Body of pancreas (tissue), 4 donors: ENCODE results near the gene DTX1. TPM values are rescaled to one million over a fixed set of nuclear protein-coding genes. Genes with fewer than 3 reads are reported as not detected.

ENCODE experiments used
- ATAC-seq: fragments of 150-250 bp; one replicate; pipeline ENCODE4 v1.9.1; 2016
- DNase-seq, 4 donors: peaks; one replicate each; pipeline ENCODE4 v3.0.0-alpha.2; 2019
- H3K27ac ChIP-seq, 4 donors: fragments of 200-600 bp; sonication (generic); 1 replicate in 3 of 4; 2 replicates in 1 of 4; pipeline versions ENCODE4 v1.5.1 to v1.6.1; 2016 to 2019; ENCODE audit warnings: mild to moderate bottlenecking in 1 of 4, mixed read lengths in 1 of 4, moderate library complexity in 1 of 4
- H3K27me3 ChIP-seq, 2 donors: fragments of 200-600 bp; sonication (generic); one replicate each; pipeline ENCODE4 v1.6.0; 2016; ENCODE audit warnings: mild to moderate bottlenecking in 1 of 2
- H3K36me3 ChIP-seq, 2 donors: fragments of 200-600 bp; sonication (generic); replicated peaks in 1 of 2; 2 replicates each; pipeline ENCODE4 v1.5.1; 2016; ENCODE audit warnings: low read depth in 2 of 2; ENCODE audit not compliant: insufficient read depth in 1 of 2
- H3K4me1 ChIP-seq: fragments of 200-600 bp; sonication (generic); one replicate; pipeline ENCODE4 v1.6.0; 2016
- H3K4me3 ChIP-seq, 2 donors: fragments of 200-600 bp; sonication (generic); 1 replicate in 1 of 2; 2 replicates in 1 of 2; pipeline ENCODE4 v1.5.1; 2016 to 2019
- H3K9me3 ChIP-seq, 3 donors: fragments of 200-600 bp; sonication (generic); 1 replicate in 2 of 3; 2 replicates in 1 of 3; pipeline ENCODE4 v1.5.1; 2016
- CTCF ChIP-seq, 7 experiments: fragments of 450-650 bp in 4 of 7; fragments of 200-600 bp in 3 of 7; sonication (generic) in 3 of 7; IDR thresholded peaks; one replicate each; pipeline ENCODE4 v1.5.1; 2016 to 2019; ENCODE audit warnings: antibody characterized with exemption in 7 of 7
- POLR2A ChIP-seq, 3 donors: fragments of 450-650 bp; IDR thresholded peaks; one replicate each; pipeline ENCODE4 v1.6.1; 2016; ENCODE audit warnings: antibody characterized with exemption in 3 of 3, mild to moderate bottlenecking in 2 of 3
- WGBS, 2 donors: methylation state at CpG; one replicate each; pipeline ENCODE4 v1.1.5; 2017; 5-methylcytosine and 5-hydroxymethylcytosine counted together
- intact Hi-C: fragments of 100-400 bp; cut with DNase I; formaldehyde crosslinking; loops from one replicate; pipeline ENCODE4 v1.15.1; 2023
- total RNA-seq, 2 donors: library from RNA; depleted of rRNA; stranded (reverse); fragments of >200 nt; gene quantifications; one replicate each; pipeline ENCODE4 v1.1.0, GENCODE V29; 2016

The DTX1 gene
- total RNA-seq, 2 donors from 2014 or later = 11.9 to 17.5 TPM

GRCh38 chr12:113104953-113105510 is 48.5 kb downstream of the DTX1 start:
- Histone ChIP-seq H3K4me3 (no peak overlapping the region), H3K9me3 (no peaks in the 10 kb centered on the region), H3K4me1 (peaks cover 7% of the 10 kb centered on the region), H3K36me3 (no peaks in the 10 kb centered on the region), H3K27ac (no peak overlapping the region), H3K27me3 (no peaks in the 10 kb centered on the region)
- intact Hi-C loops = no loop called here
- no peak for TF ChIP-seq CTCF (IDR thresholded peaks at IDR 0.05)
- no peak for TF ChIP-seq POLR2A (IDR thresholded peaks at IDR 0.05)
- no peak for ATAC-seq
- DNase-seq = no peak
- 74% methylated on average over 13 of the region's 13 CpGs for WGBS, 2 donors

- Histone ChIP-seq H3K27me3 (no peaks in the 10 kb centered on the region), H3K4me1 (peaks cover 7% of the 10 kb centered on the region), H3K9me3 (no peaks in the 10 kb centered on the region), H3K4me3 (no peak overlapping the region), H3K36me3 (no peaks in the 10 kb centered on the region), H3K27ac (no peak overlapping the region)
- intact Hi-C loops = no loop called here
- DNase-seq (no peak), ATAC-seq (no peak)
- WGBS, 2 donors = 88 to 91% methylated on average over 12 to 14 of the region's 15 CpGs
- no peak for TF ChIP-seq POLR2A (IDR thresholded peaks at IDR 0.05)
- TF ChIP-seq CTCF (IDR thresholded peaks at IDR 0.05) = no peak
These were observed 49.2 kb downstream of the DTX1 start for GRCh38 chr12:113105606-113106271.

- H3K4me1 ChIP-seq = peaks cover 7% of the 10 kb centered on the region
- no peaks in the 10 kb centered on the region for H3K9me3 ChIP-seq
- ATAC-seq (no peak), DNase-seq (no peak)
- no peaks in the 10 kb centered on the region for H3K36me3 ChIP-seq
- H3K4me3 ChIP-seq = no peak overlapping the region
- H3K27me3 ChIP-seq = no peaks in the 10 kb centered on the region
- no peak for TF ChIP-seq POLR2A (IDR thresholded peaks at IDR 0.05)
- TF ChIP-seq CTCF (IDR thresholded peaks at IDR 0.05) = no peak
- WGBS, 2 donors = 60 to 77% methylated on average over 1 of the region's 1 CpG
- H3K27ac ChIP-seq = no peak overlapping the region
- intact Hi-C loops = no loop called here
These were observed 49.8 kb downstream of the DTX1 start for GRCh38 chr12:113106361-113106760.

- WGBS, 2 donors = 89 to 98% methylated on average over 4 of the region's 4 CpGs
- no peak for TF ChIP-seq POLR2A (IDR thresholded peaks at IDR 0.05)
- TF ChIP-seq CTCF (IDR thresholded peaks at IDR 0.05) = no peak
- no peak for ATAC-seq
- H3K4me3 ChIP-seq = no peak overlapping the region
- H3K27ac ChIP-seq = no peak overlapping the region
- intact Hi-C loops = no loop called here
- peaks cover 7% of the 10 kb centered on the region for H3K4me1 ChIP-seq
- no peak for DNase-seq
- no peaks in the 10 kb centered on the region for H3K27me3 ChIP-seq
- H3K36me3 ChIP-seq = no peaks in the 10 kb centered on the region
- no peaks in the 10 kb centered on the region for H3K9me3 ChIP-seq
These were observed 51.8 kb downstream of the DTX1 start for GRCh38 chr12:113108308-113108707.

GRCh38 chr12:113109360-113109759 is 52.8 kb downstream of the DTX1 start:
- TF ChIP-seq POLR2A (IDR thresholded peaks at IDR 0.05) = no peak
- no peak for TF ChIP-seq CTCF (IDR thresholded peaks at IDR 0.05)
- no peaks in the 10 kb centered on the region for H3K9me3 ChIP-seq
- WGBS, 2 donors = 59 to 80% methylated on average over 4 to 5 of the region's 5 CpGs
- no peak overlapping the region for H3K27ac ChIP-seq
- no peak overlapping the region for H3K4me3 ChIP-seq
- no peaks in the 10 kb centered on the region for H3K4me1 ChIP-seq
- H3K36me3 ChIP-seq = no peaks in the 10 kb centered on the region
- intact Hi-C loops = no loop called here
- no peak for ATAC-seq
- no peaks in the 10 kb centered on the region for H3K27me3 ChIP-seq
- DNase-seq = no peak
